NCI-H526 (cell line): ENCODE results near the gene C5orf46.
"Not testable (repeated sequence)": the region's sequence is repeated elsewhere in the genome, so short reads cannot be mapped to it uniquely, and the experiment has no call there.

Source experiments
- DNase-seq, 2 experiments: peaks; one replicate each; lab custom pipeline; 2025; lab: John Stamatoyannopoulos, UW

C5orf46 gene

DNA sequence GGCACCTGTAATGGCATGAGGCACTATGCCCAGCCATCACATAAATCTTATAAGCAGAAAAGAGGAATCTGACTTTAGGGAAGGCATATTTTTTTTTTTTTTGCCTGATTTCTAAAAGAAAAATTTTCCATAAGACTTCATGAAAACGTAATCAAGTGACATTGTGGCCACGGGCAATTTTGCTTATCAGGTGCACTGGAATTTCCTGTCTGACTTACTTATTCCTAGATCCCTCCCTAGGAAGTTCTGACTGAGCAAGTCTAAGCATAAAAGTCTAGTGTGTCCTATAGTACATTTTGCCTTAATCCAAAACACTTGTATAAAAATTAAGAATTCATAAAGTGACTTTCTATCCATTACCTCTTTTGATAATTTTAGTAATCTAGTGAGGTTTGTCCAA, 12.5 kb downstream of the C5orf46 start:
- no peak for DNase-seq

DNA sequence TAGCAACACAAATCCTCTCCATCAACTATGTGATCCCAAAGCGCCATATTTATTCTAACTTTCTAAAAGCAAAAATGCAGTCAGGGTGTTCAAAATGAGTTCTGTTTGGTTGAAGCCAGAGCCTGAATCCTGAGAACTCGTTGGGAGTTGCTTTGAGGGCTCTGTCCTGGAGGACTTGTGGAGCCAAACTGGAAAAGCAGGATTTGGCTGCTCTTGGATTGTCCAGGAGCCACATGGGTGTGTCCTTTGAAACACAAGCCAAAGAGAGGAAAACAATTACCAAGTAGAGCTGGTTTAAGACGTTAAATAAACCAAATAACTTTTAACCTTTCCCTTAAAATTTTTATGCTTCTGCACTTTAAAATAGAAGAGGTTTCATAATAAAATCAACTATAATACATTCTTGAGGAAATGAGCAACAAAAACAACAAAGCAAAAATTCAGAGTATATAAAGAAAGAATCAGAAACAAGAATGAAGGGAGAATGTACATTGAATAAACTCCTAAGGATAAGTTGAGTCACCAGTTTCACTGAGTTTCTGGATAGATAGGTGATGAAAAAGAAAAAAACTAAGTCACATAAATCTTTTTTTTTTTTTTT, 13.5 kb downstream of the C5orf46 start:
- DNase-seq, result peak; percentile 32 to 64

DNA sequence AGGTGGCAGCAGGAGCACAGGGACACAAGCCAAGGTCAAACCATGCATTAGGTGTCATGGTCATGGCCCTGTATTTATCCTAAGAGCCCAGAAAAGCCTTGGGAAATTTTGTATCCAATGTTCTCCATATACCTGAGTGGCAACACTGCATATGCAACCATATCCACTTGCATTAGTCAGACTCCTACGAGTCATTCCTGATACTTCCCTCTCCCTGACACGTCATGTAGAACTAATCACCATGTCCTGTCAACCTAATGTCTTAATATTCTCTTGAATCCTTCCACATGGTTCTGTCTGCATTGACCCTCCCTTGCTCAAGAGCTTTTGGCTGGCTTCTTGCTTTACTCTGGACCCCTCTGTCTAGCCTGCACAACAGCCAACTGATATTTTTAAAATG, 18.4 kb downstream of the C5orf46 start:
- DNase-seq, result no peak

DNA sequence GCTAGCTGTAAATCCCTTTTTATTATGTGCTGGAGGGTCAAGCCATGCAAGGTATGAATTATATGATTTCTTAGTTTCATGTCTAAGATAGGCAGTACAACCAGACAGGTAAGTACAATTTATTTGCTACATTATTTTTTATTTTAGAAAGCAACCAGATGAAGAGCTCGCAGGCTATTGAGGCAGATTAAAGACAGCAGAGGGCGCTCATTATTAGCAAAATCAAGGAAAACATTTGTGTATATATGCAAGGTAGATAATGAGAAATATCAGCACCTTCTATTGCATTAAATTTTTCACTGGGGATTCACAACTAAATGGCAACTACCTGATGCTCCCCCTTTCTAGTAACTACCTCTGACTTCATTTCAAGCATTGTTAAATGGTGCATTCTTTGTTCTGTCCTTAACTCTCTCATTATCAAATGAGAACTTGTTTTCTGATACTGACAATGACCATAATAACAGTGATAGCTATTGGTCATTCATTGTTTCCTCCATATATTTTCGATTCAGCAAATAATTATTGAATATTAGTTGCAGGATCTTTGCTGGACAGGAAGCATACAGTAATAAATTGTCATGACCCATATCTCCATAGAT, 19.2 kb downstream of the C5orf46 start:
- DNase-seq, result peak in 1 of 2 experiments; percentile 59

DNA sequence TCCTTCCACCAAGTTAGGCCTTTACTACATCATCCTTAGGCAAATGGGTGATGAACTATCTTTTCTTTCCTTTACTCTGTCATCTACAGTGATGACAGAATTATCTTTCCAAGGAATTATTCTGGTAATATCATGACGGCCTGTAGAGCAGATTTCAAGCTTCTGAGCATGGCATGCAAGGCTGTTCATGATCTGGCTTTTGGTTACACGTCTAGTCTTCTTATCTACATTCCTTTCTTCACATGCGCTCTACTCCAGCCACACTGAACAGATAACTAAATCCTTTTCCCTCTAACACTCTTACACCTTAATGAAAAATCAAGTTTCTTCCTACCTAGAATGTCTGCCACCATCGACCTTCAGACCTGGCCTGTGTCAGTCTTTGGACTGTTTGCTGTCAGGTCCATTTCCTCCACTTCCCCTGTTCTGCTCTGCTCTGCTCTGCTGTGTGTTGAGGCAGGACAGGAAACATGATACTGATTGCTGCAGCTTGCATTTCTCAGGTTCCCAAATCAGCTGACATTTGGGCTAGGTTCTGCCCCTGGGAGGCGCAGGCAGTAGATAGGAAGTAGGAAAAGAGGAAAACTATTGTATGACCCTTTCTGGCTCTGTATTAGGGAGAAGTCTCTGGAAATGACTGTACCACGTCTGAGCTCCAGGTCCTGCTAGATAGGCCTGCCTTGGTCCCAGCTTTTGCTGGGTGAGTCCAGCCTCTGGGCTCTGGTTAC, 23.6 kb downstream of the C5orf46 start:
- DNase-seq, result no peak

DNA sequence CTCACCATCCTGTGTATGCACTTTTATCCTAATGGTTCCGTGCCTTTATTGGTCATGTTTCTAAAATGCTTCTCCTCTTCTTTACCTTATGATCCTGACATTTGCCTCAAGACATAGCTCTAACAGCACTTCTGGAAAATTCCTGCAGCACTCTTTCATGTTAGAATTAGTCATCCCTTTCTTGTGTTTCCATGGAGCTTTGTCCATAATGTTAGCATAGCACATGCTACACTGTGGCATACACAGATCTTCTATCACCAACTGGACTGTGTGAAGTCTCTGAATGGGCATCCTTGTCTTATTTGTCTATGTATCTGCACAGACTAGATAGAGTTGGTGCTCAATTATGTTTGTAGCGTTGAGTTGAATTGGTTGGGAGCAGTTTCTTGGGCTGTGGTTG, 25.9 kb downstream of the C5orf46 start:
- DNase-seq, result no peak

DNA sequence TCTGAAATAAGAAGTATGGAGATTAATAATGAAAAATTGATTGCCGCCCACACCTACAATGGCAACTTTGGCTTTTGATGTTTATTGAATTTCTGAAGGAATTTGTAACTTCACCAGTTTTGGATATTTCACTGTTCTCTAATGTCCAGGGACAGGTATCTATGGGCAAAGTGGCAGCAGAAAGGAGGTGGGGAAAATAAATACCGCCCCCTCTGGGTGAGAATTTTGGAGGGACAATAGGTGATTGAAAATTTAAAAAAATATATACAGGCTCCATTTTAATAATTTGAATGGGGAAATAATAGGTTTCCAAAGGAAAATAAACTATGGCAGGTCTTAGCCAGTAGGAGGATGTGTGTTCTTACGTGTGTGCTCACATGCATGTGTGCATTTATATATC, 26.6 kb downstream of the C5orf46 start:
- no peak for DNase-seq

DNA sequence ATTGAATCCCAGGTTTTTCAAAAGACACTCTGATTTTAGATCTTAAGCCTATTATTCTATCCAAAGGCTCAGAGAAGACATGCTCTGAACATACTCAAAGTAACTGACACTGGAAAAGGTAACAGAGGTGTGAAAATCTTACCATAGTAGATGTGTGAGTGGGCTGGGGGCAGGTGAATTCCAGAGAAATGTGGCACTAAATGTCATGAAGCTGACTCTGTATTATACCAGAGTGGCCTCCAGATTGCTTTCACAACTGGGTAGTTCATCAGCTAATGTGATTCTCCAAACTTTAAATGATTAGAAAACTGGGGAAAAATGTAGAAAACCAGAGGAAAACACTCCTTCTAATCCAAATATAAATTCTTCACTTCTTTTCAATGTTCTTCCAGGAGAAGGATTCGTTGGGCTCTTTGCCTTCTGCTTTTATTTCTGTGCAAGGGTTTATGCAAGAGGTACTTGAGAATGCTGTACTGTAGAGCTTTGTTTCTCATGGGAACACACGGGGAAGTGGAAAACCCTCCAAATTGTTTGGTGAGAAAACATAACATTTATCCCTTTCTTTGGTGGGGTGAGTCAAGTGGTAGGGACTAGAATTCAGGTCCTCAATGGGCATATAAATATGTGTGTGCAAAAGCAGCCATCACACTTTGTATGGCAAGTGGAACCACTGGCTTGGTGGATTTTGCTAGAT, 28.1 kb downstream of the C5orf46 start, which contains the start of gene SCGB3A2:
SCGB3A2 (plus strand) TSS at position 646 of the 694 bp plus-strand sequence. CDS start 93 bp downstream, outside the sequence.
- DNase-seq, result no peak

DNA sequence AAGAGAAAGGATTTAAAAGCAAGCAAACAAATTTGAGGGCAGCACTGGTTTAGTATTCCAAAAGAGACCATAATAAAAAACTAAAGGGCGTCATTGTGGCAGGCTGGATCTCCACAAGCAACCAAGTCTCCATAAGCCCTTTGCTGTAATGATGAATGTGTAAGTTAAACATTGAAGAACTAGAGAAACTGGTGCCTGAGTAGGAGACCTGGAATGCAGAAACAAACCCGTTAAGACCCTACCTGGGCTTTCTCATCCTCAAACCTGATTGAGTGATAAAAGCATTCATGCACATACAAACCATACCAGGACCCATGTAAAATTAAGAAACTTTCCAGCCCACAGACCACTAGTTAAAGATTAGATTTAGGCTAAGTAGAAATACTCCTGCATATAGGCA, 29.7 kb downstream of the C5orf46 start:
- DNase-seq, result no peak

DNA sequence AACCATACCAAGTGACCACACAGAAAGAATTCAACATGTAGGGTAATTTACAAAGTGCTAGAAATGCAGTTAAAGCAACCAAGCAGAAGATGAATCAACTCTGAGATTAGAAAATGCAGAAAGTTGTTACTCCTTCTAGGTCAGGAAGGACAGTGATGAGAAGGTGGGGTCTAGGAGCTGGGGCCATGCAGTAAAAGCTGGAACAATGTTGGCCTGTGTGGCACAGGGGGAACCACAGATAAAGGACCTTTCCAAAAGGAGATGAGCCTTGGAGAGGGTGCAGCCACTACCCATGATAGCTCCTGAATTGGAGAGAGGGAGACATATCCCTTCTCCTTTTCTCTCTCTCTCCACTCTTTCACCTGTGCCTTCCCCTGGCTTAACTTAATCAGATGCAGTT, 30.2 kb downstream of the C5orf46 start:
- no peak for DNase-seq

DNA sequence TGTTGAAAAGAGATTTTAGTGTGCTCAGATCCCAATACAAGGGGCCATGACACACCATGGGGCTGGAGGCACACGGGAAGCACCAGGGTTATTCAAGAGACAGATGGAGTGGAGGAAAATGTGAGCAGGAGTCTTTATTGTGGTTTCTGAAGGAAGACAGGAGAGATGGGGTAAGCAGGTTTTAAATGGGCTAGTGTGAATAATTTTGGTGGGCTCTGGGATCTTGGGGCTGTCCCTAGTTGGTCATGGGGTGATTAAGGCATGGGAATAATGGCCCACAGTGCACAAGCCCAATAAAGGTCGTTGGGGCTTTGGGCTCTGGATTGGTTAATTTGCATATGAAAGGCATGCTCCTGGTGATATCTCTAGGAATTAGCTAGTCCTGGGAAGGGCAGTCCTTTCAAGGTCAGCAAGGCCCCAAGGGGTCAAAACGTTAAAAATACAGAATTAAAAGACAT, 31.4 kb downstream of the C5orf46 start:
- DNase-seq, result peak in 1 of 2 experiments; percentile 11

DNA sequence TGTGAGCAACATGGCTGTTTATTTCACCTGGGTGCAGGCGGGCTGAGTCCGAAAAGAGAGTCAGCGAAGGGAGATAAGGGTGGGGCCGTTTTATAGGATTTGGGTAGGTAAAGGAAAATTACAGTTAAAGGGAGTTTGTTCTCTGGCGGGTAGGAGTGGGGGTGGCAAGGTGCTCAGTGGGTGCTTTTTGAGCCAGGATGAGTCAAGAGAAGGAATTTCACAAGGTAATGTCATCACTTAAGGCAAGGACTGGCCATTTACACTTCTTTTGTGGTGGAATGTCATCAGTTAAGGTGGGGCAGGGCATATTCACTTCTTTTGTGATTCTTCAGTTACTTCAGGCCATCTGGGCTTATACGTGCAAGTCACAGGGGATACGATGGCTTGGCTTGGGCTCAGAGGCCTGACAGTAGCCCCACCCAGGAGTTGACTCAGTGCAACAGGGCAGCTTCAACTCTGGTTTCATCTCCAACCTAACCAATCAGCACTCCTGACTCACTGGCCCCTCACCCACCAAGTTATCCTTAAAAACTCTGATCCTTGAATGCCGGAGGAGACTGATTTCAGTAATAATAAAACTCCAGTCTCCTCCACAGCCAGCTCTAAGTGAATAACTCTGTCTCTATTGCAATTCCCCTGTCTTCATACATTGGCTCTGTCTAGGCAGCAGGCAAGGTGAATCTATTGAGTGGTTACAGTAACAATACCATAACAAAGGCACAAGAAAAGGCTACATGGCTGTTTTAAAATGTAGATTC, 32.0 kb downstream of the C5orf46 start:
- not testable (repeated sequence) for DNase-seq

DNA sequence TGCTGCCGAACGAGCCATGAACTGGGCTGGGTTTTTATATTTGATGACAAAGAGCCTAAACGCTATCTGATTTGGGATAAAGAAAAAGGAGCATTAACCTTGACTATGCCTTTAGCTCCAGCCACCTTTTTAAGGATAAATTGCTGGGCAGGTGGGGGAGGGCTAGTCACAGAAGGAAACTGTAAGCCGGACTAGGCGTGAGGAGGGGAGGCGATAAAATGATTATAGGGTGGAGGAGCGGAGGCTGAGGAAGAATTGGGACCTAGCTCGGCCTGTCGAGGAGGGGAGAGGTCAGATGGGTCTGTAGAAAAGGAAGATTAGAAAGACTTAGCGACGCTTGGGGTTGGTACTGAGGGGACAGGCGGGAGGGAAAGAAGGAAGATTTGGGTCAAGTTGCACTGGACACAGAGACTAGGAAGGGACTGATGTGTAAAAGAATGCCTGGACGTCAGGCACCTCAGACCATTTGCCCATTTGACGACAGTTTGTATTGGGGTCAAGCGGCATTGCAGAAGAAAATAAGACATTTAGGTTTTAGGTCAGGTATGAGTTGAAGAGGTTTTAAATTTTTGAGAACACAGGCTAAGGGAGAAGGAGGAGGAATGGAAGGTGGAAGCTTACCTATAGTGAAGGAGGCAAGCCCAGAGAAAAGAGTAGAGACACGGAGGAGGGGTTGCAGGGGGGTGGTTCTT, 33.4 kb downstream of the C5orf46 start:
- not testable (repeated sequence) for DNase-seq

DNA sequence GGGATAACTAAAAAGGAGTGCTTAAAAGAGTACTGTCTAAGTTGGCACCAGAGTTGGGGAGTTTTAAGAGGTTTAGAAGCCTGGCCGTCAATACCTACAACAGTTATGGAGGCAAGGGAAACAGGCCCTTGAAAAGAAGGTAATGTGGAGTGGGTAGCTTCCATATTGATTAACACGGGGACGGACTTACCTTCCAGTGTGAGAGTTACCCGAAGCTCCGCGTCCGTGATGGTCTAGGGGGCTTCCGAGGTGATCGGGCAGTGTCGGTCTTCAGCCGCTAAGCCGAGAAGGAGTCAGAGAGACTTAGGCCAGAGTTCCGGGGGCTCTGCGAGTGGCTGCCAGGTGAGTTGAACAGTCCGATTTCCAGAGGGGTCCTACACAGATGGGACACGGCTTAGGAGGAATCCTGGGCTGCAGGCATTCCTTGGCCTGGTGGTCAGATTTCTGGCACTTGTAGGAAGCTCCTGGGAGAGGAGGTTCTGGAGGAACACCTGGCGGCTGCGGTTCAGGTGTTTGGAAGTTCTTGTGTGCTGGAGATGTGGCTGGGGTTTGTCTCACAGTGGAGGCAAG, 34.3 kb downstream of the C5orf46 start:
- DNase-seq, result not testable (repeated sequence)

DNA sequence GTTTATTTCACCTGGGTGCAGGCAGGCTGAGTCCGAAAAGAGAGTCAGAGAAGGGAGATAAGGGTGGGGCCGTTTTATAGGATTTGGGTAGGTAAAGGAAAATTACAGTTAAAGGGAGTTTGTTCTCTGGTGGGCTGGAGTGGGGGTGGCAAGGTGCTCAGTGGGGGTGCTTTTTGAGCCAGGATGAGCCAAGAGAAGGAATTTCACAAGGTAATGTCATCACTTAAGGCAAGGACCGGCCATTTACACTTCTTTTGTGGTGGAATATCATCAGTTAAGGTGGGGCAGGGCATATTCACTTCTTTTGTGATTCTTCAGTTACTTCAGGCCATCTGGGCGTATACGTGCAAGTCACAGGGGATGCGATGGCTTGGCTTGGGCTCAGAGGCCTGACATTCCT, 36.4 kb downstream of the C5orf46 start:
- DNase-seq, result not testable (repeated sequence)

DNA sequence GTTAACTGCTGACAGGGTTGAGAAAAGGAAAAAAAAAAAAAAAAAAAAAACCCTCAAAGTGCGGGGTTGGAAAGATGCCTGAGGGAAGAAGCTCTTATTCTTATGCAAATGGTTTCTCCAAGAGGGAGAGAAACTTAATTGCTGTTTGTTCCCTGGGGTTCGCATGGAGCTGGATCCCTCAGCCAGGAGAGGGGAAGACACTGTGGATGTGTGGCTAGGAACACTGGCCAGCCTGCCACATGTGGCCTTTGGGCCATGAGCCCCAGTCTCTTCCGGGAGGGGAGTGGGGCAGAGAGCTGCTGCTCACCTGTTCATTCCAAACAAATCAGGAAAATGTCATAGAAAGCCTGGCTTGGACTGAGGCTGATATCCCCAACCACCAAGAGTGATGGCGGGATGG, 37.2 kb downstream of the C5orf46 start:
- DNase-seq, result peak; percentile 2 to 3

DNA sequence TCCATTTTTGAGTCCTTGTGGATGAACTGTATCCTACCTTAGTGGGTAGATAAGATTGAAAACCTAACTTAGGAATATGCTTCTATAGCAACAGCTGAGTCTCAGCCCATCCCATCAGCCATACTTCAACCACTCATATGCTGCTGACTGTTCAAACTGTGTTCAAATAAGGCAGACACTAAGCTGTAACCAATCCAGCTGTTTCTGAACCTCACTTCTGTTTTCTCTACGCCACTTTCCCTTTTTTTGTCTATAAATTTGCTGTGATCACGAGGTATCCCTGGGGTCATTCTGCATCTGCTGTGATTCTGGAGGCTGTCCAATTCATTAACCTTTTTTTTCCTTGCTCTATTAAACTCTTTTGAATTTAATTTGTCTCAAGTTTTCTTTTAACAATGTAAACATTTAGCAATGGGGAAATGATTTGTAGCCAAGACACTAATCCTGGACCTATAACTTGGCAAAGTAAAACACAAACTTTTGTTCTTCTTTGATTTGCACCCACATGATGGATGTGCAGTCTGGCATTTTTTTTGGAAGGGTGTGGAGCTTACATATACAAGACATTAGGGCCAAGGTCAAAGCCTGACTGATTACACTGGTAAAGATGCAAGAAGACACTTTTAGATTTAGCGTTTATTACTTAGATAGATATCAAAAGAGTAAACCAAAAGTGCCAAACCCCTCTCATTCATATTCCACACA, 42.7 kb downstream of the C5orf46 start:
- DNase-seq, result no peak

DNA sequence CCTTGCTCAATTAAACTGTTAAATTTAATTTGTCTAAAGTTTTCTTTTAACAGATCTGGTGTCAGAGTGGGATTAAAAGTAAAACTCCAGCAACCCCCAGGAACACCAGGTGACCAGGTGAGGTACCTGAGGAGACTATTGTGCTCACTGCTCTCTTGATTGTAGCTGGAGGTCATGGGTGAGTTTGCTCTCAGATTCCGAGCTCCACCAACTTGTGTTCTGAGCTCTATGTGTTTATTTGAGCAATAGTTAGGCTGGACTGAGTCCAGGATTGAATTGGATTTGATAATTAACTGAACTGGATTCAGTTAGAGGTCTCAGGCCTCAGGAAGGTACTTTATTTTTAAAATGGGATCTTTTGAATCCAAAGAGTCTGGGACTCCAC, 45.7 kb downstream of the C5orf46 start:
- DNase-seq, result no peak

DNA sequence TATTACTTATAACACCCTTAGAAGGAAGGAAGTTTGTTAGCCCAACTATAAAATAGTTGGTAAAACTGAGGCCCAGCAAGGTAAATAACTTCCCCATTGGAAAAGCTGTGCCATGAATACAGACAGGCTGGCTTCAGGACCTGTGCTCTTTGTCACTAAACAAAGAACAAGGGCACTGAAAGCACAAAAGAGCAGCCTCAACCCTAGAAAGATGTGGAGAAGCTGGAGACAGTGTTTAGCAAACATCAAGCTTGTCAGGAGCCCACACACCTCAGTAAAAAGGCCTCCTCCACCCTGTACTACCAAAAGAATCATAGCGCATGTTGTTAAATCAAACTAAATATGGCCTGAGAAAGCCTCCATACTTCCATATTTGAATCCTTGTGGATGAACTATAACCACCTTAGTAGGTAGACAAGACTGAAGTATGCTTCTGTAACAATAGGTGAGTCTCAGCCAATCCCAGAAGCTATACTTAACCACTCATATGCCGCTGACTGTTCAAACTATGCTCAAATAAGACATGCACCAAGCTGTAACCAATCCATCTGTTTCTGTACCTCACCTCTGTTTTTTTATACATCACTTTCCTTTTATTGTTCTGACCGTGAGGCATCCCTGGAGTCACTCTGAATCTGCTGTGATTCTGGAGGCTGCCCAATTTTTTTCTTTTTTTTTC, 46.2 kb downstream of the C5orf46 start:
- no peak for DNase-seq

DNA sequence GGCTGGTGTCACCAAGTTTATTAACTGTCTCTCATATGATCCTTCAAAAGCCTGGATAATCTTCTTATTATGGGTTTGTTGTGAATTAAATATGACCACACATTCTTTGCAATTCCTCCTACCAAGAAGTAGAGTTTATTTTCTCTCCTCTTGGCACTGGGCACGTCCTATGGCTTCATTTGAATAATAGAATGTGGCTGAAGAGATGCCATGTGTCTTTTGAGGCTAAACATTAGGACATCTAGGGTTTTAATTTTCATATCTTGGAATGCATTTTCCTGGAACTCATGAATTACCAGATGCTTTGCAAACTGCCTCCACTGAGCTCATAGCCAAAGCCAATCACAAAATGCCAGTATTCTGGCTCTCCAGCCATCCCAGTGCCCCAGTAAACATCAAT, 47.8 kb downstream of the C5orf46 start:
- DNase-seq, result no peak
